GM10266 (cell line): ENCODE results near the gene PLCB4.

ENCODE experiments used
- DNase-seq: peaks from one replicate; pipeline ENCODE4 v3.0.0; 2012; ENCODE audit errors: extremely low spot score
- TF ChIP-seq, protein P1 (sequence below): IDR thresholded peaks from 2 replicates; pipeline ENCODE4 v1.5.1; 2012; ENCODE audit warnings: mild to moderate bottlenecking, low read depth; ENCODE audit not compliant: control insufficient read depth, insufficient read depth; ENCODE audit errors: missing control alignments

Gene PLCB4

DNA sequence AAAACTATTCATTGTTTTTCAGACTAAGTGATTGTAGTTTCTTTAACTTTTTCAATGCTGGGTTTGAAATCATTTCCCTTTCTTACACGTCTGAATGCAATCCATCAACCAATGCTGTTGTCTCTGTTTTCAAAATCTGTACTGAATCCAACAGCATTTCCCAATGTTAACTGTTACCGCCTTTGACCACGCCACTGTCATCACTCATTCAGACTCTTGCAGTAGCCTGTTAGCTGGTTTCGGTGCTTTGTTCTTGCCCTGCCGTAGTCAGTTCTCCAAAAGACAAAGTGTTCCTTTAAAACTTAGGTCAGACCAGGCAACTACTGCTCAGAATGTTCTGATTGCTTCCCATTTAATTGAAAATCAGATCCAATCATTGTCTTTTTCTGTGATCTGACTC is 131.3 kb downstream of the PLCB4 start:
- no peak for DNase-seq
- TF ChIP-seq, protein P1, sequence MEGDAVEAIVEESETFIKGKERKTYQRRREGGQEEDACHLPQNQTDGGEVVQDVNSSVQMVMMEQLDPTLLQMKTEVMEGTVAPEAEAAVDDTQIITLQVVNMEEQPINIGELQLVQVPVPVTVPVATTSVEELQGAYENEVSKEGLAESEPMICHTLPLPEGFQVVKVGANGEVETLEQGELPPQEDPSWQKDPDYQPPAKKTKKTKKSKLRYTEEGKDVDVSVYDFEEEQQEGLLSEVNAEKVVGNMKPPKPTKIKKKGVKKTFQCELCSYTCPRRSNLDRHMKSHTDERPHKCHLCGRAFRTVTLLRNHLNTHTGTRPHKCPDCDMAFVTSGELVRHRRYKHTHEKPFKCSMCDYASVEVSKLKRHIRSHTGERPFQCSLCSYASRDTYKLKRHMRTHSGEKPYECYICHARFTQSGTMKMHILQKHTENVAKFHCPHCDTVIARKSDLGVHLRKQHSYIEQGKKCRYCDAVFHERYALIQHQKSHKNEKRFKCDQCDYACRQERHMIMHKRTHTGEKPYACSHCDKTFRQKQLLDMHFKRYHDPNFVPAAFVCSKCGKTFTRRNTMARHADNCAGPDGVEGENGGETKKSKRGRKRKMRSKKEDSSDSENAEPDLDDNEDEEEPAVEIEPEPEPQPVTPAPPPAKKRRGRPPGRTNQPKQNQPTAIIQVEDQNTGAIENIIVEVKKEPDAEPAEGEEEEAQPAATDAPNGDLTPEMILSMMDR = no peak

DNA sequence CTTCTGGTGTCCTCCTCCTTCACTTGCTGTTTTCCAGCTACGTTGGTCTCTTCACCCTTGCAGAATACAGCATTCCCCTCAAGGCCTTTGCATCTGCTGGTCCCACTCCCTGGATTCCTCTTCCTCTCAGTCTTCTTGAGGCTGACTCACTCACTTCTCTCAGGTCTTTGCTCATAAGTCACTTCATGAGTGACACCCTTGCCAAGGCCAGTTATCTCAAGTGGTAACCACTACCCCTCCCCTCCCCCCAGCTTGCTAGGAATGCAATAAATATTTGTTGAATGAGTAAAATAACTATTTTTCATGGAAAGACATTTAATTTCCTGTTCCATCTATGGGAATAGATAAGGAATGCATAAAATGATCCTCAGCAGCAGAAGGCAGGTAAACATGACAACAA is 131.7 kb downstream of the PLCB4 start:
- no peak for DNase-seq
- TF ChIP-seq, protein P1 = no peak

DNA sequence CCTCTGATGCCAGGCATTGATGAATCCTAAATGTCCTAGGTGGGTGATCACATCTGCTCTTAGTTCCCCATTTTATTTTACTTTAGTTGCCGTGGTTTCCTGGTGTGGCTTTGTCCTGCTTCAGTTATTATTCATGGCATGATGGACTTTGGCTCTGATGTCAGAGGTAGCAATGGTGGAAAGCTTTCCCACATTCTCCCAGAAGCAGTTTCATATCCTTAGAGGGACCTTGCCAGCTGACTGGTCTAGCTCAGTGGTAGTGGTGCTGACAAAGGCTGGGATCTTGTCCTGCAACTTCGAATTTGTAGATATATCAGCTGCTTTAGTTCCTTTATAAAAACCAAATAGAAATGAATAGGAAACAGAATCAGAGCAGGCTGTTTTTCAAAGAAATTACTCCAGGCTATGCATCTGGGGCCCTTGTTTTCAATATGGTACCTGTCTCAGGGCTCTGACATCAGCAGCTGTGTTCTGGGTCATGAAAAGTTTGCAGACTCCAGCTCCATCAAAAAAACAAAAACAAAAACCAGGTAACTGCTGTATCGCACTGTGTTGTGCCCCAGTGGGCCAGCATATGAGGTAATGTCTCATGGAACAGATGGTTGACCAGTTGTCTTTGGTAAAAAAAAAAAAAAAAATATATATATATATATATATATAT is 133.7 kb downstream of the PLCB4 start:
- TF ChIP-seq, protein P1 = no peak
- DNase-seq = no peak

DNA sequence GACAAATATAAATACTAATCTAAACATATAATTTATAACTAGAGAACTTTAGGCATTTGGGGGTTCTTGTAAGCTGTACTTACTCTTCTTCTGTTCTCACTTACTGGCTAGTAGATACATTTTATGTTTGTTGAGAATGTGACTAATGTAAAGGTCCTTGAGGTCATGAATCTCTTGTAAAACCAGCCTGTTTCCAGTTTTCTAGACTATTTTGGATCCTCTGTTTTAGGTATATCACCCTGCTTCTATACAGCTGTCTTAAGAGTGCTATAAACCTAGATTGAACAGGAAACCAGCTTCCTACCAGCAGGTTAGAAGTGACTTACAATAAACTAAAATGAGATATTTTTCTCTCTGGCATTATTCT is 134.2 kb downstream of the PLCB4 start:
- TF ChIP-seq, protein P1 = no peak
- DNase-seq = no peak

DNA sequence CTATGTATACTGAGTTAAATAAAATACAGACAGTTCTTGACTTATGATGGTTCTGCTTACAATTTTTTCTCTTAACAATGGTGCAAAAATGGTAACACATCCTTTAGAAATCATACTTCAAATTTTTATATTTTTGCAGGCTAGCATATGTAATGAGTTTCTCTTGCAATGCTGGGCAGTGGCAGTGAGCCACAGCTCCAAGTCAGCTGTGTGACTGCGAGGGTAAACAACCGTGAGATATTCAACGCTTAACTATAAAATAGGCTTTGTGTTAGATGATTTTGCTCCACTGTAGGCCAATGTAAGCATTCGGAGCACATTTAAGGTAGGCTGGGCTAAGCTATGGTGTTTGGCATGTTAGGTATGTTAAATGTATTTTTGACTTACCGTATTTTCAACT is 136.1 kb downstream of the PLCB4 start:
- TF ChIP-seq, protein P1 = no peak
- no peak for DNase-seq

DNA sequence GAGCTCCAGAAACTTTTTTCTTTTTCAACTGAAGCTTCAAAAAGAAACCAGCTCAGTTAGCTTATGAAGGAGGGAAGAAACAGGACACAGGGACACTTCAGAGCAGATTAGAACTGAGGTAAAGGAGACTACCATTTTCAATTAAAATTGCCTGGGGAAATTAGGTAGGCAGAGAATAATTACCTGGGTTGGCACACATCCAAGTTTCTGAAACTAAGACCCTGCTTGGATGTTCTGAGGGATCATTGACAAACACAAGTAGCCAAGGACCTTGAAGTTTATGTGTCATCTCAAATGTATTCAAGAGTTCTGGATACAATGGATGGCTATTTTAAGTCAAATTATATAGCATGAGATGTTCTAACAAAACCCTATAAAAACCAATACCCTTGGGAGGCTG is 137.6 kb downstream of the PLCB4 start:
- TF ChIP-seq, protein P1 = no peak
- DNase-seq = no peak

DNA sequence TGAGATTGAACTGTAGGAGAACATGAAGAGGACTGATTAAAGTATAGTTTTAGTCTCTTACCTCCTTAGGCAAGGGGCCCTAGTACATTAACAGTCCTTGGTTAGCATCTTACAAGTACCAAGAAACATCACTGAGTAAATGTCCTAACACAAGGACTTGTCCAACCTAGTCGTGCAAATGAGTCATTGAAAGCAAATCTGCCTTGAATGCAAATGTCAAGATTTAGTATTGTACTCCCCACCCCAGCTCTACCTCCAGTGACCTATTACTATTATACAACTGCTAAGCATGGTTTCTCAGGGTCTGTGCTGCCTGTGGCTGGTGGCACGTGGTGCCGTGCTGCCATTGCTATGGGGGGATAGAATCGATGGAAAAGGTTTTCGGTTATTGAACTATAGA is 138.4 kb downstream of the PLCB4 start:
- TF ChIP-seq, protein P1 = no peak
- no peak for DNase-seq
